IPS DF 4.7 (cell line): ENCODE data around the gene COA8.
"Not testable (repeated sequence)": the region's sequence is repeated elsewhere in the genome, so short reads cannot be mapped to it uniquely, and the experiment has no call there.

Source experiments
- DNase-seq: peaks from one replicate; pipeline ENCODE4 v3.0.0-alpha.2; 2013; ENCODE audit warnings: low spot score; ENCODE audit errors: extremely low read depth

COA8 gene

GRCh38 chr14:103568952-103569351, 6.2 kb downstream of the COA8 start:
- DNase-seq: no peak

GRCh38 chr14:103569408-103569807, 6.6 kb downstream of the COA8 start:
- DNase-seq: no peak

GRCh38 chr14:103574104-103574503, 11.3 kb downstream of the COA8 start:
- no peak for DNase-seq

- DNase-seq: no peak
Measured at GRCh38 chr14:103574707-103575285, 12.0 kb downstream of the COA8 start.

GRCh38 chr14:103576371-103577024, 13.7 kb downstream of the COA8 start:
- DNase-seq: no peak

- DNase-seq: no peak
Measured at GRCh38 chr14:103578401-103579075, 15.8 kb downstream of the COA8 start.

- DNase-seq: no peak
Measured at GRCh38 chr14:103581206-103581605, 18.4 kb downstream of the COA8 start.

- DNase-seq: no peak
Measured at GRCh38 chr14:103581954-103582703, 19.4 kb downstream of the COA8 start.

GRCh38 chr14:103584326-103584915, 21.7 kb downstream of the COA8 start:
- no peak for DNase-seq

- no peak for DNase-seq
Measured at GRCh38 chr14:103593577-103593976, 30.8 kb downstream of the COA8 start.

GRCh38 chr14:103594265-103594664, 31.5 kb downstream of the COA8 start:
- no peak for DNase-seq

GRCh38 chr14:103597623-103598377, 35.0 kb downstream of the COA8 start:
- DNase-seq: no peak

- no peak for DNase-seq
Measured at GRCh38 chr14:103600503-103600902, 37.7 kb downstream of the COA8 start.

GRCh38 chr14:103604620-103605019, 41.9 kb downstream of the COA8 start:
- DNase-seq: no peak

- DNase-seq: no peak
Measured at GRCh38 chr14:103606963-103607668, 44.4 kb downstream of the COA8 start.

- no peak for DNase-seq
Measured at GRCh38 chr14:103607822-103608221, 45.1 kb downstream of the COA8 start.

- DNase-seq: not testable (repeated sequence)
Measured at GRCh38 chr14:103609081-103609480, 46.3 kb downstream of the COA8 start.

- DNase-seq: no peak
Measured at GRCh38 chr14:103611215-103611614, 48.5 kb downstream of the COA8 start.

GRCh38 chr14:103613517-103613916, 50.8 kb downstream of the COA8 start:
- DNase-seq: no peak

- DNase-seq: no peak
Measured at GRCh38 chr14:103616635-103617300, 54.0 kb downstream of the COA8 start.
